Uterus (tissue), 4 donors: ENCODE measurements around the gene ANXA11. TPM values are rescaled to one million over a fixed set of nuclear protein-coding genes. Genes with fewer than 3 reads are reported as not detected.

ENCODE experiments used
- DNase-seq, 2 donors: peaks; one replicate each; pipeline ENCODE4 v3.0.0-alpha.2; 2019 to 2020
- H3K27ac ChIP-seq, 2 donors: fragments of 200-600 bp; sonication (generic); 1 replicate in 1 of 2; 2 replicates in 1 of 2; pipeline ENCODE4 v1.5.1; 2016 to 2018
- H3K27me3 ChIP-seq, 2 donors: fragments of 200-600 bp; sonication (generic); one replicate each; pipeline ENCODE4 v1.5.1; 2018 to 2019; ENCODE audit warnings: control low read depth in 1 of 2
- H3K36me3 ChIP-seq, 2 donors: fragments of 200-600 bp; sonication (generic); one replicate each; pipeline ENCODE4 v1.5.1; 2019; ENCODE audit warnings: control low read depth in 1 of 2
- H3K4me1 ChIP-seq, 2 donors: fragments of 200-600 bp; sonication (generic); one replicate each; pipeline ENCODE4 v1.5.1; 2018 to 2019; ENCODE audit warnings: control low read depth in 1 of 2
- H3K4me3 ChIP-seq, 2 donors: fragments of 200-600 bp; sonication (generic); 1 replicate in 1 of 2; 2 replicates in 1 of 2; pipeline ENCODE4 v1.5.1; 2018 to 2019; ENCODE audit warnings: mild to moderate bottlenecking in 1 of 2
- H3K9me3 ChIP-seq, 2 donors: fragments of 200-600 bp; sonication (generic); one replicate each; pipeline ENCODE4 v1.5.1; 2019; ENCODE audit warnings: control low read depth in 1 of 2
- CTCF ChIP-seq, 4 experiments: fragments of 200-600 bp in 2 of 4; fragments of 450-650 bp in 2 of 4; sonication (generic) in 2 of 4; IDR thresholded peaks; one replicate each; pipeline ENCODE4 v1.5.1; 2016 to 2019; ENCODE audit warnings: antibody characterized with exemption in 4 of 4, mild to moderate bottlenecking in 2 of 4, moderate library complexity in 1 of 4
- POLR2A ChIP-seq, 2 donors: fragments of 450-650 bp; IDR thresholded peaks; one replicate each; pipeline ENCODE4 v1.6.1; 2016; ENCODE audit warnings: antibody characterized with exemption in 2 of 2, mild to moderate bottlenecking in 1 of 2, moderate library complexity in 1 of 2
- intact Hi-C: fragments of 100-400 bp; cut with DNase I; formaldehyde crosslinking; loops from one replicate; pipeline ENCODE4 v1.15.1; 2023; ENCODE audit warnings: low total_unique reads
- total RNA-seq, 4 donors: library from RNA; depleted of rRNA in 3 of 4; stranded (reverse); fragments of >200 nt in 3 of 4; gene quantifications; one replicate each; pipeline versions ENCODE4 v1.1.0 to v1.2.4, GENCODE V29; 2014 to 2023
- donor health status: DM: yes; HTN: yes; CAD: no.

Gene ANXA11
- total RNA-seq, 4 donors from 2014 or later, result 15.6 to 157 (median 47.2) TPM

- no peaks in the 10 kb centered on the region for H3K36me3 ChIP-seq
- peaks cover 0 to 5% of the 10 kb centered on the region in 2 donors for H3K4me1 ChIP-seq
- no peak overlapping the region for H3K27ac ChIP-seq
- H3K4me3 ChIP-seq, result no peak overlapping the region
- DNase-seq, result no peak
- H3K9me3 ChIP-seq, result no peaks in the 10 kb centered on the region
- no peak for TF ChIP-seq CTCF (IDR thresholded peaks at IDR 0.05)
- no peak for TF ChIP-seq POLR2A (IDR thresholded peaks at IDR 0.05)
- intact Hi-C loops, result no loop called here
- H3K27me3 ChIP-seq, result no peaks in the 10 kb centered on the region
These were observed 6.4 kb upstream of the ANXA11 start for GRCh38 chr10:80211786-80212185.

- no peak for DNase-seq
- TF ChIP-seq CTCF (IDR thresholded peaks at IDR 0.05), result no peak
- no peak for TF ChIP-seq POLR2A (IDR thresholded peaks at IDR 0.05)
- Histone ChIP-seq H3K4me1 (peaks cover 5 to 9% of the 10 kb centered on the region in 2 donors), H3K27ac (no peak overlapping the region), H3K4me3 (no peak overlapping the region), H3K27me3 (no peaks in the 10 kb centered on the region), H3K36me3 (no peaks in the 10 kb centered on the region), H3K9me3 (no peaks in the 10 kb centered on the region)
- intact Hi-C loops, result no loop called here
These were observed 4.9 kb upstream of the ANXA11 start for GRCh38 chr10:80210259-80210658.

- no peak for TF ChIP-seq POLR2A (IDR thresholded peaks at IDR 0.05)
- no peak for TF ChIP-seq CTCF (IDR thresholded peaks at IDR 0.05)
- DNase-seq, result peak in 1 of 2 donors; percentile 48
- H3K4me1 ChIP-seq, result peaks cover 5 to 9% of the 10 kb centered on the region in 2 donors
- no peaks in the 10 kb centered on the region for H3K9me3 ChIP-seq
- peak overlapping the region; percentile 97 to 99 for H3K27ac ChIP-seq
- H3K27me3 ChIP-seq, result no peaks in the 10 kb centered on the region
- no peaks in the 10 kb centered on the region for H3K36me3 ChIP-seq
- H3K4me3 ChIP-seq, result peak overlapping the region; percentile 35 to 43
- intact Hi-C loops, result loop anchor here (5.0 kb wide), 1 partner anchor 51 kb away; no protein-coding TSS in a partner anchor
These were observed 2.5 kb upstream of the ANXA11 start for GRCh38 chr10:80207768-80208370.

GRCh38 chr10:80206277-80206655 is 929 bp upstream of the ANXA11 start:
- H3K4me3 ChIP-seq, result peak overlapping the region in 1 of 2 donors; percentile 93
- intact Hi-C loops, result loop anchor here (5.0 kb wide), 1 partner anchor 49 kb away; no protein-coding TSS in a partner anchor
- peaks cover 5 to 9% of the 10 kb centered on the region in 2 donors for H3K4me1 ChIP-seq
- peak overlapping the region; percentile 97 to 99 for H3K27ac ChIP-seq
- no peaks in the 10 kb centered on the region for H3K27me3 ChIP-seq
- no peak for DNase-seq
- no peaks in the 10 kb centered on the region for H3K36me3 ChIP-seq
- TF ChIP-seq POLR2A (IDR thresholded peaks at IDR 0.05) (no peak), CTCF (IDR thresholded peaks at IDR 0.05) (no peak)
- H3K9me3 ChIP-seq, result no peaks in the 10 kb centered on the region

GRCh38 chr10:80204677-80205476 is 460 bp downstream of the ANXA11 start:
- intact Hi-C loops, result loop anchor here (5.0 kb wide), 1 partner anchor 48 kb away; no protein-coding TSS in a partner anchor
- DNase-seq, result peak in 1 of 2 donors; percentile 55
- Histone ChIP-seq H3K27me3 (no peaks in the 10 kb centered on the region), H3K4me1 (peaks cover 5 to 9% of the 10 kb centered on the region in 2 donors), H3K9me3 (no peaks in the 10 kb centered on the region), H3K36me3 (no peaks in the 10 kb centered on the region), H3K27ac (peak overlapping the region; percentile 97 to 99), H3K4me3 (peak overlapping the region; percentile 48 to 93)
- TF ChIP-seq POLR2A (IDR thresholded peaks at IDR 0.05) (no peak), CTCF (IDR thresholded peaks at IDR 0.05) (no peak)
